Muscle layer of colon (tissue), 2 donors: ENCODE data around the gene LTBP3.
"Not testable (repeated sequence)": the region's sequence is repeated elsewhere in the genome, so short reads cannot be mapped to it uniquely, and the experiment has no call there.

Experiments
- H3K27ac ChIP-seq: one replicate; pipeline ENCODE4 v1.7.0; 2013; ENCODE audit warnings: low read depth, mild to moderate bottlenecking, low read length, moderate library complexity
- H3K27me3 ChIP-seq, 2 donors: one replicate each; pipeline ENCODE4 v1.7.0; 2013; ENCODE audit warnings: low read length in 2 of 2, mild to moderate bottlenecking in 2 of 2; ENCODE audit not compliant: insufficient read depth in 2 of 2, control insufficient read depth in 1 of 2
- H3K36me3 ChIP-seq: one replicate; pipeline ENCODE4 v1.7.0; 2013; ENCODE audit warnings: mild to moderate bottlenecking, low read length; ENCODE audit not compliant: insufficient read depth
- H3K4me1 ChIP-seq: one replicate; pipeline ENCODE4 v1.7.0; 2013; ENCODE audit warnings: mild to moderate bottlenecking, low read length; ENCODE audit not compliant: insufficient read depth
- H3K4me3 ChIP-seq, 2 donors: one replicate each; pipeline ENCODE4 v1.7.0; 2013; ENCODE audit warnings: low read length in 2 of 2, low read depth in 1 of 2, mild to moderate bottlenecking in 1 of 2, moderate library complexity in 1 of 2
- H3K9ac ChIP-seq: one replicate; pipeline ENCODE4 v1.7.0; 2013; ENCODE audit warnings: low read length
- H3K9me3 ChIP-seq: one replicate; pipeline ENCODE4 v1.7.0; 2013; ENCODE audit warnings: mild to moderate bottlenecking, low read length
- donor health status: abdominal sarcoma.
- donor health status: Adenocarcinoma of cecum.

LTBP3 gene

GRCh38 chr11:65524014-65524740 is 34.0 kb downstream of the LTBP3 start:
- H3K9me3 ChIP-seq, result no peaks in the 10 kb centered on the region
- H3K27ac ChIP-seq, result peak overlapping the region; percentile 68
- H3K36me3 ChIP-seq, result peaks cover 12% of the 10 kb centered on the region
- peak overlapping the region; percentile 11 for H3K9ac ChIP-seq
- H3K27me3 ChIP-seq, result no peaks in the 10 kb centered on the region
- H3K4me1 ChIP-seq, result peaks cover 20% of the 10 kb centered on the region
- peak overlapping the region; percentile 21 to 52 for H3K4me3 ChIP-seq

DNA sequence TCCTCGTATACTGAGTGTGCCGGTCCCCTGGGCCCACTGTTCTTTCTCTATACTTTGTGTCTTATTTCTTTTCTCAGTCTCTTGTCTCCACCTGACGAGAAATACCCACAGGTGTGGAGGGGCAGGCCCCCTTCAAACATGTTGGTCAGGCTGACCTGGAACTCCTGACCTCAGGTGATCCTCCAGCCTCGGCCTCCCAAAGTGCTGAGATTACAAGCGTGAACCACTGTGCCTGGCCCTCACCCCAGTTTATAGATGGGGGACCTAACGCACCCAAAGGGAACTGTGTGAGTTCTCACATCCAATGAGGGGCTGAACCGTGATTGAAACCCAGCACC is 34.6 kb downstream of the LTBP3 start:
- peaks cover 20% of the 10 kb centered on the region for H3K4me1 ChIP-seq
- peak overlapping the region in 1 of 2 donors; percentile 52 for H3K4me3 ChIP-seq
- peak overlapping the region; percentile 68 for H3K27ac ChIP-seq
- not testable (repeated sequence) for H3K9ac ChIP-seq, H3K27me3 ChIP-seq, H3K9me3 ChIP-seq
- peaks cover 12% of the 10 kb centered on the region for H3K36me3 ChIP-seq

- peaks cover 12% of the 10 kb centered on the region for H3K36me3 ChIP-seq
- not testable (repeated sequence) for H3K4me3 ChIP-seq, H3K27me3 ChIP-seq, H3K9ac ChIP-seq, H3K27ac ChIP-seq, H3K9me3 ChIP-seq
- H3K4me1 ChIP-seq, result peaks cover 20% of the 10 kb centered on the region
These were observed 35.2 kb downstream of the LTBP3 start for GRCh38 chr11:65522718-65523630.

DNA sequence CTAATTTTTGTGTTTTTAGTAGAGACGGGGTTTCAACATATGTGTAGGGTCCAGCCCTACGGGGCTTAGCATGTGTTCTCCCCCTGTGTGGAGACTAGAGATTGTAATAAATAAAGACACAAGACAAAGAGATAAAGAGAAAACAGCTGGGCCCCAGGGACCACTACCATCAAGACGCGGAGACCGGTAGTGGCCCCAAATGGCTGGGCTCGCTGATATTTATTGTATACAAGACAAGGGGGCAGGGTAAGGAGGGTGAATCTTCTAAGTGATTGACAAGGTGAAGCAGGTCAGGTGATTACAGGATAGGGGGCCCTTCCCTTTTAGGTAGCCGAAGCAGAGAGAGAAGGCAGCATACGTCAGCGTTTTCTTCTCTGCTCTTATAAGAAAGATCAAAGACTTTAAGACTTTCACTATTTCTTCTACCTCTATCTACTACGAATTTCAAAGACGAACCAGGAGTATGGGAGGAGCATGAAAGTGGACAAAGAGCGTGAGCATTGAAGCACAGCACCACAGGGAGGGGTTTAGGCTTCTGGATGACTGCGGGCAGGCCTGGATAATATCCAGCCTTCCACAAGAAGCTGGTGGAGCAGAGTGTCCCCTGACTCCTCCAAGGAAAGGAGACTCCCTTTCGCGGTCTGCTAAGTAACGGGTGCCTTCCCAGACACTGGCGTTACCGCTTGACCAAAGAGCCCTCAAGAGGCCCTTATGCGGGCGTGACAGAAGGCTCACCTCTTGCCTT is 36.2 kb downstream of the LTBP3 start:
- not testable (repeated sequence) for H3K9me3 ChIP-seq, H3K4me3 ChIP-seq, H3K27ac ChIP-seq, H3K27me3 ChIP-seq, H3K36me3 ChIP-seq, H3K9ac ChIP-seq
- peaks cover 20% of the 10 kb centered on the region for H3K4me1 ChIP-seq

DNA sequence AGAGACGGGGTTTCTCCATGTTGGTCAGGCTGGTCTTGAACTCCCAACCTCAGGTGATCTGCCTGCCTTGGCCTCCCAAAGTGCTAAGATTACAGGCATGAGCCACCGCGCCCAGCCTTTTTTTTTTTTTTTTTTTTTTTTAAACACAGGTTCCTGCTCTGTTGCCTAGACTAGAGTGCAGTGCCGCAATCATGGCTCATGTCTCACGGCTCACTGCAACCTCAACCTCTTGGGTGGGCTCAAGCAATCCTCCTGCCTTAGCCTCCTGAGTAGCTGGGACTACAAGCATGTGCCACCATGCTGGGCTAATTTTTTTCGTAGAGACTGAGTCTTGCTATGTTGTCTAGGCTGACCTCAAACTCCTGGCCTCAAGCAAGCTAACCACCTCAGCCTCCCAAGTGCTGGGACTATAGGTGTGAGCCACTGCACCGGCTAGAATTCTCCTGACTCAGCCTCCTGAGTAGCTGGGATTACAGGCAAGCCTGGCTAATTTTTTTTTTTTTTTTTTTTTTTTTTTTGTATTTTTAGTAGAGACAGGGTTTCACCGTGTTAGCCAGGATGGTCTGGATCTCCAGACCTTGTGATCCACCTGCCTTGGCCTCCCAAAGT is 39.1 kb downstream of the LTBP3 start:
- not testable (repeated sequence) for H3K9ac ChIP-seq, H3K4me3 ChIP-seq, H3K36me3 ChIP-seq, H3K4me1 ChIP-seq, H3K27me3 ChIP-seq, H3K27ac ChIP-seq, H3K9me3 ChIP-seq

DNA sequence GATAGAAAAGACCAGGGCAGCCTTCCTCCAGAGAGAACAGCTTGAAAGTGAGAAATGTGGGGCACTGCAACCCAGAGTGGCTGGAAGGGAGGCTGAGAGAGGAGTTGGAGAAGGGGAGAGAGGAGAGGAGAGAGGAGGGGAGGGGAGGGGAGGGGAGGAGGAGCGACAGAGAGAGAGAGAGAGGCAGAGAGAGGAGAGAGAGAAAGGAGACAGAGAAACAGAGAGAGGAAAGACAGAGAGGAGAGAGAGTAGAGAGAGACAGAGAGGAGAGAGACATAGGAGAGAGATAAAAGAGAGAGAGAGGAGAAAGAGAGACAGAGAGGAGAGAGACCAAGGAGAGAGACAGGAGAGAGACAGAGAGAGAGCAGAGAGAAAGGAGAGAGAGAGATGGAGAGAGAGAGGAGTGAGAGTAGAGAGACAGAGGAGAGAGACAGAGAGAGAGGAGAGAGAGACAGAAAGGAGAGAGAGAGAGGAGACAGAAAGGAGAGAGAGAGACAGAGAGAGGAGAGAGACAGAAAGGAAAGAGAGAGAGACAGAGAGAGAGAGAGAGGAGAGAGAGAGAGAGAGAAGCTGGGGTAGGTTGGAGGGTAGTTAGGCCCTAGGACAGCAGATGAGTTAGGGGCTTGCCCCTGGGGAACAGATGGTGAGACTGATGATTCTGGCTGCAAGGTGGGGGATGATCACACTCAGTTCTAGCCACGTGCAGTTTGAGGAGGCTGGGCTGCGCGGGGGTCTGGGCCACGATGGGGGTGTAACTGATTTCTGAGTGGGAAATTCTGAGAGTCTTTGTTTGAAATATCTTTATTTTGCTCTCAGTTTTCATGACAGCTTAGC is 41.8 kb downstream of the LTBP3 start:
- no peaks in the 10 kb centered on the region for H3K9me3 ChIP-seq
- no peak overlapping the region for H3K27ac ChIP-seq
- no peak overlapping the region for H3K4me3 ChIP-seq
- H3K4me1 ChIP-seq, result no peaks in the 10 kb centered on the region
- H3K9ac ChIP-seq, result no peak overlapping the region
- no peaks in the 10 kb centered on the region for H3K36me3 ChIP-seq
- no peaks in the 10 kb centered on the region for H3K27me3 ChIP-seq

DNA sequence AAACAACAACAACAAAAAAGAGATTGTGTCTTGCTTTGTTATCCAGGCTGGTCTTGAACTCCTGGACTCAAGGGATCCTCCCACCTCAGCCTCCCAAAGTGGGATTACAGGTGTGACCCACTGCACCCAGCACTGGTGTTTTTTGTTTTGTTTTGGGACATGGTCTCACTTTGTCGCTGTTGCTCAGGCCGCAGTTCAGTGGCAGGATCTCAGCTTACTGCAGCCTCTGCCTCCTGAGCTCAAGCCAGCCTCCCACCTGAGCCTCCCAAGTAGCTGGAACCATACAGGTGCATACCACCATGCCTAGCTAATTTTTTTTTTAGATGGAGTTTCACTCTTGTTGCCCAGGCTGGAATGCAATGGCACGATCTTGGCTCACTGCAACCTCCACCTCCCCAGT is 45.8 kb downstream of the LTBP3 start:
- not testable (repeated sequence) for H3K4me3 ChIP-seq, H3K27me3 ChIP-seq, H3K4me1 ChIP-seq, H3K27ac ChIP-seq, H3K36me3 ChIP-seq, H3K9ac ChIP-seq, H3K9me3 ChIP-seq

DNA sequence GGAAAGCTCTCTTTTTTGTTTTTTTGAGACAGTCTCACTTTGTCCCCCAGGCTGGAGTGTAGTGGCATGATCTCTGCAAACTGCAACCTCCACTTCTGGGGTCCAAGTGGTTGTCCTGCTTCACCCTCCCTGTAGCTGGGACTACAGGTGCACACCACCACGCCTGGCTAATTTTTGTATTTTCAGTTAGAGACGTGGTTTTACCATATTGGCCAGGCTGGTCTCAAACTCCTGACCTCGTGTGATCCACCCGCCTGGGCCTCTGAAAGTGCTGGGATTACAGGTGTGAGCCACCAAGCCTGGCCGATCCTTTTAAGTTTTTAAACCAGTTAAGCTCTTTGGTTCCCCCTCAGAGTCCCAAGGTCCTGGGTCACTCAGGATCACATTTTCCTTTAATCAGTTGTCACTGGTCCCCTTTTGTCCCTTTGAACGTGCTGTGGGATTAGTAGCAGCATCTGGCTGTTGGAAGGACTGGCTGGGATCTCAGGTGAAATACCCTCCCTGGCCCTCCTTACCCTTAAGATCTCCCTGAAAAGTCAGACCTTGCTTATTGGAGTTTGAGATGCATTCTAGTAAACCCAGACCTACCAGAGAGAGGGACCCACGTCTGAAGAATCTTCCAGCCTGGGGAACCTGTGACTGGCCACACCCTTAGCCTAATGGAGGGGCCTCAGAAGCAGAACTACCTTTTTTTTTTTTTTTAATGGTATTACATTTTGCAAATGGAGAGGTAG is 51.2 kb downstream of the LTBP3 start:
- H3K27me3 ChIP-seq, result no peaks in the 10 kb centered on the region
- H3K27ac ChIP-seq, result peak overlapping the region; percentile 91
- peaks cover 47% of the 10 kb centered on the region for H3K36me3 ChIP-seq
- H3K9ac ChIP-seq, result peak overlapping the region; percentile 100
- peaks cover 34% of the 10 kb centered on the region for H3K4me1 ChIP-seq
- H3K9me3 ChIP-seq, result no peaks in the 10 kb centered on the region
- H3K4me3 ChIP-seq, result peak overlapping the region in 1 of 2 donors; percentile 97

GRCh38 chr11:65506290-65506771 is 51.8 kb downstream of the LTBP3 start:
- Histone ChIP-seq H3K4me1 (peaks cover 34% of the 10 kb centered on the region), H3K36me3 (peaks cover 53% of the 10 kb centered on the region), H3K9me3 (no peaks in the 10 kb centered on the region), H3K27ac (peak overlapping the region; percentile 91), H3K27me3 (no peaks in the 10 kb centered on the region), H3K9ac (peak overlapping the region; percentile 100), H3K4me3 (peak overlapping the region; percentile 97)
